Mucosa of descending colon (tissue), 3 donors: ENCODE data around the gene PDGFD. TPM values are rescaled to one million over a fixed set of nuclear protein-coding genes. Genes with fewer than 3 reads are reported as not detected.

Experiments used
- ATAC-seq: fragments of 200-7000 bp; cut with Tn5 transposase; one replicate; pipeline ENCODE4 v1.9.1; 2020; ENCODE audit warnings: mild to moderate bottlenecking, moderate library complexity
- DNase-seq, 3 donors: peaks; one replicate each; pipeline ENCODE4 v3.0.0-alpha.2; 2020
- H3K36me3 ChIP-seq: fragments of 200-600 bp; one replicate; pipeline ENCODE4 v1.8.0; 2021; ENCODE audit warnings: low read depth, mild to moderate bottlenecking
- H3K4me1 ChIP-seq: fragments of 200-600 bp; one replicate; pipeline ENCODE4 v1.8.0; 2021; ENCODE audit warnings: low read depth, mild to moderate bottlenecking
- H3K4me3 ChIP-seq: fragments of 200-600 bp; one replicate; pipeline ENCODE4 v1.8.0; 2021; ENCODE audit warnings: mild to moderate bottlenecking
- H3K9me3 ChIP-seq: fragments of 200-600 bp; one replicate; pipeline ENCODE4 v1.8.0; 2021; ENCODE audit warnings: mild to moderate bottlenecking
- CTCF ChIP-seq: fragments of 200-600 bp; IDR thresholded peaks from one replicate; pipeline ENCODE4 v1.8.0; 2022; ENCODE audit warnings: antibody characterized with exemption, mild to moderate bottlenecking
- intact Hi-C, 2 donors: fragments of 100-400 bp; cut with DNase I in 1 of 2; cut with micrococcal nuclease in 1 of 2; formaldehyde crosslinking; loops; one replicate each; pipeline versions ENCODE4 v1.11.0 to v1.11.1; 2022; cut with DNase I, micrococcal nuclease
- total RNA-seq, 3 donors: library from RNA; stranded (reverse); fragmentation: NEBNext Ultra II Directional in 2 of 3; extraction: Animal tissue kit (Norgen Biotek cat#: 25700) in 2 of 3; gene quantifications; one replicate each; pipeline versions ENCODE4 v1.2.1 to v1.2.4, GENCODE V29; 2021 to 2023
- donor health status: DM: no; HTN: no; CAD: no; lungs with moderate emphysema.
- donor health status: DM: no; HTN: no; CAD: no.
- donor health status: DM: no; HTN: yes; CAD: no.

PDGFD gene
- total RNA-seq, 3 donors from 2014 or later: 3.4 to 6.9 (median 5.7) TPM

- no peaks in the 10 kb centered on the region for H3K9me3 ChIP-seq
- TF ChIP-seq CTCF: no peak
- intact Hi-C loops: no loop called here
- ATAC-seq: no peak
- H3K4me3 ChIP-seq: no peak overlapping the region
- H3K36me3 ChIP-seq: no peaks in the 10 kb centered on the region
- no peaks in the 10 kb centered on the region for H3K4me1 ChIP-seq
- DNase-seq: no peak
Observed at GRCh38 chr11:103997082-103997481, 166.9 kb downstream of the PDGFD start.

GRCh38 chr11:103995896-103996295 lies 168.1 kb downstream of the PDGFD start:
- Histone ChIP-seq H3K4me1 (no peaks in the 10 kb centered on the region), H3K4me3 (no peak overlapping the region), H3K9me3 (no peaks in the 10 kb centered on the region), H3K36me3 (no peaks in the 10 kb centered on the region)
- ATAC-seq (no peak), DNase-seq (no peak)
- intact Hi-C loops: no loop called here
- TF ChIP-seq CTCF: no peak

DNA sequence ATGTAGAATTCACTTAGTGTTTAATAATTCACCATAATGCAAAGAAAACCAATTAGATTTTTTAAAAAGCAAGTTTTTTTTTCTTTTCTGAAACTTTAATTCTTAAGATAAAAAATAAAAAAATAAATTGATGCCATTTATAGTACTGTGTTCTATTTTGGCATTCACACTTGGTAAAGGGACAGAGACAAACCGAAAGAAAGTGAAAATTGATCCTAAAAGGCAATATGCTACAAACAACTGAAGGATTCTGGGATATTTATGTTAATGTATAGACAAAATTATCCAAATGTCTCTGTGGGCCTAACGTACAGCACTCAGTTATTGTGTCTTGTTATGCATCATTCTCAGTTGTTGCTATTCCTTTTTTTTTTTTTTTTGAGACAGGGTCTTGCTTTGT lies 169.4 kb downstream of the PDGFD start:
- Histone ChIP-seq H3K4me1 (no peaks in the 10 kb centered on the region), H3K4me3 (no peak overlapping the region), H3K9me3 (no peaks in the 10 kb centered on the region), H3K36me3 (no peaks in the 10 kb centered on the region)
- ATAC-seq: no peak
- no peak for TF ChIP-seq CTCF
- intact Hi-C loops: no loop called here
- no peak for DNase-seq

DNA sequence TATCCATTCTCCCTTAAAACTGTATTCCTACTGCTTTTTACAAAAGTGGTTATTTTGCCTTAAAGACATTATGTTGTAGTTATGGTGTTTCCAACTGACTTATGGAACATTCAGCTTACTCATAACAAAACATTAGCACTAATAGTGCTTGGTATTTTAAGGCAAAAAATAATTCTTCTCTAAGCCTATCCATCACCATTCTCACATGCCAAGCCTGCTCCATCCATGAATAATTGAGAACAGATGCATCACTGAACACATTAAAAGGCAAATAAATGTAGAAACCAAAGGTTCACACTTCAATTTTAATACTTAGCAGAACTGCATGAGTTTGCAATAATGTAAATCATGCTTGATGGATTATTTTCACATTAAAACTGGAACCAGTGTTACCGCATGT lies 169.9 kb downstream of the PDGFD start:
- Histone ChIP-seq H3K9me3 (no peaks in the 10 kb centered on the region), H3K4me1 (no peaks in the 10 kb centered on the region), H3K36me3 (no peaks in the 10 kb centered on the region), H3K4me3 (no peak overlapping the region)
- DNase-seq (no peak), ATAC-seq (no peak)
- intact Hi-C loops: no loop called here
- no peak for TF ChIP-seq CTCF

DNA sequence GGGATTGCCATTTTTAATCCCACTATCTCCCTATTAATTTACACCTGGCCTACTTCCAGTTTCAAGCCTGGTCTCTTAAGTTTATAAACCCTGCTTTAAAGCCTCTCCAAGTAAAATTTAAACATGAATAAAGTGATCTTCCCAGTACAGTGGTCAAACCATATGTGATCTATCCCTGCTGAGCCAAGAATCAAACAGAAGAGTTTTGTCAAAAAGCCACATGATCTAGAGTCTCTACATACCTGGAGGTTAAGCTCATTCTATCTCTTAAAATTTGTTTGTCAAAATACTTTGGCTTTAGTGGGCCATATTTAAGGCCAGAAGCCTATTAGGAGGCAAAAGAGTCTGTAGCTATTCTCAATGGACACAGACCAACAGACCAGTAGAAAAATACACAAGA lies 170.4 kb downstream of the PDGFD start:
- intact Hi-C loops: no loop called here
- H3K4me3 ChIP-seq: no peak overlapping the region
- DNase-seq (no peak), ATAC-seq (no peak)
- no peaks in the 10 kb centered on the region for H3K4me1 ChIP-seq
- no peaks in the 10 kb centered on the region for H3K36me3 ChIP-seq
- H3K9me3 ChIP-seq: no peaks in the 10 kb centered on the region
- no peak for TF ChIP-seq CTCF

GRCh38 chr11:103988595-103988969 lies 175.4 kb downstream of the PDGFD start:
- ATAC-seq (no peak), DNase-seq (no peak)
- intact Hi-C loops: no loop called here

More at GRCh38 chr11:103988595-103988969, 175.4 kb downstream of the PDGFD start:
- H3K36me3 ChIP-seq: no peaks in the 10 kb centered on the region
- H3K4me3 ChIP-seq: no peak overlapping the region
- H3K9me3 ChIP-seq: no peaks in the 10 kb centered on the region
- H3K4me1 ChIP-seq: no peaks in the 10 kb centered on the region
- no peak for TF ChIP-seq CTCF
